K562 (cell line): ENCODE measurements around the gene BORCS5. TPM values are rescaled to one million over a fixed set of nuclear protein-coding genes. Genes with fewer than 3 reads are reported as not detected.

Source experiments
- CXXC5 ChIP-seq: fragments of 250-450 bp; sonication (Bioruptor Pico); IDR thresholded peaks from 2 replicates; pipeline ENCODE4 v1.8.0; 2022; ENCODE audit warnings: inconsistent platforms, mild to moderate bottlenecking, moderate library complexity
- ETV5 ChIP-seq: sonication (generic); formaldehyde crosslinking; IDR thresholded peaks from 2 replicates; pipeline ENCODE4 v1.4.0; 2020; ENCODE audit warnings: low read depth, mild to moderate bottlenecking, missing genetic modification reagents
- GABPA ChIP-seq: fragments of 200-800 bp; sonication (Bioruptor generic); conservative IDR thresholded peaks from 2 replicates; pipeline ENCODE4 v1.6.1; 2016; ENCODE audit warnings: low read depth, missing genetic modification characterization, missing compliant biosample characterization
- HNRNPK ChIP-seq: fragments of 200-400 bp; formaldehyde crosslinking; IDR thresholded peaks from one replicate; pipeline ENCODE4 v1.6.1; 2018; ENCODE audit warnings: mild to moderate bottlenecking, low read depth, low read length; ENCODE audit not compliant: poor library complexity, severe bottlenecking
- MXI1 ChIP-seq: IDR thresholded peaks from 2 replicates; pipeline ENCODE4 v1.6.1; 2011; ENCODE audit warnings: low read depth, mild to moderate bottlenecking, improper control_type of control experiment, low read length
- NONO ChIP-seq, 2 experiments: fragments of 200-400 bp in 1 of 2; fragments of 450-650 bp in 1 of 2; formaldehyde crosslinking in 1 of 2; IDR thresholded peaks; 2 replicates each; pipeline ENCODE4 v1.6.1; 2017; ENCODE audit warnings: low read depth in 2 of 2, mild to moderate bottlenecking in 2 of 2, moderate library complexity in 2 of 2, low read length in 1 of 2
- NRF1 ChIP-seq, 2 experiments: fragments of 450-650 bp; IDR thresholded peaks in 1 of 2; conservative IDR thresholded peaks in 1 of 2; 2 replicates each; pipeline ENCODE4 v1.6.1; 2014; ENCODE audit warnings: mild to moderate bottlenecking in 2 of 2
- POU5F1 ChIP-seq: fragments of 150-350 bp; IDR thresholded peaks from 2 replicates; pipeline ENCODE4 v1.6.1; 2014; ENCODE audit warnings: borderline replicate concordance, low read length, low read depth, mild to moderate bottlenecking; ENCODE audit not compliant: partially characterized antibody
- RBM22 ChIP-seq: fragments of 200-400 bp; formaldehyde crosslinking; IDR thresholded peaks from 2 replicates; pipeline ENCODE4 v1.6.1; 2018; ENCODE audit warnings: low read length, low read depth; ENCODE audit not compliant: poor library complexity, severe bottlenecking
- SMAD1 ChIP-seq: fragments of 150-350 bp; IDR thresholded peaks from 2 replicates; pipeline ENCODE4 v1.6.1; 2014; ENCODE audit warnings: low read length, low read depth; ENCODE audit not compliant: partially characterized antibody
- TAF9B ChIP-seq: fragments of 450-650 bp; IDR thresholded peaks from 2 replicates; pipeline ENCODE4 v1.6.1; 2018; ENCODE audit warnings: mild to moderate bottlenecking; ENCODE audit not compliant: partially characterized antibody
- ZBTB7A ChIP-seq: IDR thresholded peaks from 2 replicates; pipeline ENCODE4 v1.6.1; 2011; ENCODE audit warnings: low read depth, mild to moderate bottlenecking, low read length, moderate library complexity, borderline replicate concordance; ENCODE audit not compliant: control insufficient read depth
- ZFP1 ChIP-seq: fragments of 450-650 bp; formaldehyde crosslinking; IDR thresholded peaks from 2 replicates; pipeline ENCODE4 v1.4.0; 2020; ENCODE audit warnings: mild to moderate bottlenecking, mixed read lengths
- ZNF586 ChIP-seq: fragments of 450-650 bp; formaldehyde crosslinking; conservative IDR thresholded peaks from 2 replicates; pipeline ENCODE4 v1.4.0; 2020; ENCODE audit warnings: mild to moderate bottlenecking, moderate library complexity
- ZNF589 ChIP-seq: fragments of 200-800 bp; sonication (Bioruptor generic); IDR thresholded peaks from 2 replicates; pipeline ENCODE4 v1.6.1; 2016; ENCODE audit warnings: low read depth, missing genetic modification characterization, missing compliant biosample characterization
- polyA plus RNA-seq, 8 experiments: library from polyadenylated mRNA; depleted of rRNA in 4 of 8; stranded (reverse) in 5 of 8; unstranded in 3 of 8; fragments of >200 nt; fragmentation: Nextera tagmentation in 2 of 8; fragmentation: Illumina TruSeq in 1 of 8; extraction: Ambion mirVana in 2 of 8; extraction: Trizol in 1 of 8; gene quantifications; 2 replicates each; pipeline versions ENCODE4 v1.2.1 to v1.2.3, GENCODE V29; 2011 to 2014; ENCODE audit warnings: inconsistent platforms in 1 of 8, missing spikeins in 1 of 8
- total RNA-seq, 7 experiments: library from RNA; depleted of rRNA in 6 of 7; stranded (reverse); fragments of >200 nt in 6 of 7; fragmentation: Illumina TruSeq in 2 of 7; extraction: Trizol in 2 of 7; gene quantifications; 2 replicates each; pipeline versions ENCODE4 v1.2.1 to v1.2.3, GENCODE V29; 2011 to 2021; ENCODE audit warnings: low replicate concordance in 1 of 7
- TF ChIP-seq, protein P1 (sequence below): fragments of 450-650 bp; formaldehyde crosslinking; IDR thresholded peaks from 2 replicates; pipeline ENCODE4 v1.4.0; 2020; ENCODE audit warnings: mild to moderate bottlenecking, moderate library complexity
- TF ChIP-seq, protein P2 (sequence below), 2 experiments: IDR thresholded peaks; 2 replicates each; pipeline ENCODE4 v1.6.1; 2011; ENCODE audit warnings: borderline replicate concordance in 1 of 2, control low read depth in 1 of 2, low read depth in 1 of 2, low read length in 1 of 2, mild to moderate bottlenecking in 1 of 2, mixed read lengths in 1 of 2, moderate library complexity in 1 of 2; ENCODE audit not compliant: insufficient read depth in 1 of 2, insufficient read length in 1 of 2, poor library complexity in 1 of 2, severe bottlenecking in 1 of 2; ENCODE audit errors: extremely low read depth in 1 of 2
- TF ChIP-seq, protein P3 (sequence below): fragments of 250-450 bp; sonication (Bioruptor Pico); IDR thresholded peaks from 2 replicates; pipeline ENCODE4 v1.9.0; 2021; ENCODE audit warnings: mild to moderate bottlenecking, inconsistent platforms
- TF ChIP-seq, protein P4 (sequence below): fragments of 250-450 bp; sonication (Bioruptor Pico); IDR thresholded peaks from 2 replicates; pipeline ENCODE4 v1.4.0; 2020

Gene BORCS5
- total and polyA plus RNA-seq, 9 of the 15 experiments (the other 6 are each of a cell fraction or from before 2014, with no cell fraction given), result 0.31 to 12.4 (median 6.6) TPM

DNA sequence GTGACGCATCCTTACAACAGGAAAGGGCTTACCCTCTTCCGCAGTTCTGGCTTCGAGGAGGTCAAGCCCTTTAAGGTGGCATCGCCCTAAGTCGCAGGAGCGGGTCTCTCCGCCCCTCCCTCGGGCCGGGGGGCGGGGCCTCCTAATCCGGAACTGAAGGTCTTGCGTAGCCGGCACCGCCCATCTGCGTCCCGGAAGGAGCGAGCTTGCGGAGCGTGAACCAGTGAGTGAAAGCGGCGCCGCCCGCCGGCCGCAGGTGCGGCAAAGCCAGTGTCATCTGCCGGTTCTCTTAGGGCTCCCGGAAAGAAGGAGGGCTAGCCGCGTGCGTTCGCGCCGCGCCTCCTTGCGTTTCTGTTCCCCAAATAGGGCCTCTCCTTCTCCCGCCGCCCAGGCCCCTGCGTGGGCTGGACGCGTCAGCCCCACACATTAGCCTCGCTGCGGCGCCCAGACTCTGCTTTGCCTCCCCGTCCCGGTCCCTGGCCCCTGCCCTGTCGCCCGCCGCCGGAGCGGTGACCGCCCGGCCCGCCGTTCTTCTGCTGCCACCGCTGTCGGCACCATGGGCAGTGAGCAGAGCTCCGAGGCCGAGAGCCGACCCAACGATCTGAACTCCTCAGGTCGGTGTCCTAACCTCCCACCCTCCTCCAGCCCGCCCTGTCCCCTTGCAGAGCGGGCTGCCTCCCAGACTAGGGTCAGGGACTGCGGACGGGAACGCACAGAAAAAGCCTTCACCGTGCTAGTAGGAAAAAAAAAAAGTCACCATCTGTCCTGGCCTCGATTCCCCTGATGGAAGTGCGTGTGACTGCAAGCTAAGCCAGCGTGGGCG lies at the start of gene BORCS5 (continued):
- TF ChIP-seq, protein P1, sequence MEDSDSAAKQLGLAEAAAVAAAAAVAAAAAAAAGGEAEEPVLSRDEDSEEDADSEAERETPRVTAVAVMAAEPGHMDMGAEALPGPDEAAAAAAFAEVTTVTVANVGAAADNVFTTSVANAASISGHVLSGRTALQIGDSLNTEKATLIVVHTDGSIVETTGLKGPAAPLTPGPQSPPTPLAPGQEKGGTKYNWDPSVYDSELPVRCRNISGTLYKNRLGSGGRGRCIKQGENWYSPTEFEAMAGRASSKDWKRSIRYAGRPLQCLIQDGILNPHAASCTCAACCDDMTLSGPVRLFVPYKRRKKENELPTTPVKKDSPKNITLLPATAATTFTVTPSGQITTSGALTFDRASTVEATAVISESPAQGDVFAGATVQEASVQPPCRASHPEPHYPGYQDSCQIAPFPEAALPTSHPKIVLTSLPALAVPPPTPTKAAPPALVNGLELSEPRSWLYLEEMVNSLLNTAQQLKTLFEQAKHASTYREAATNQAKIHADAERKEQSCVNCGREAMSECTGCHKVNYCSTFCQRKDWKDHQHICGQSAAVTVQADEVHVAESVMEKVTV (CRISPR knock-in tag), result no peak
- no peak for TF ChIP-seq HNRNPK
- no peak for TF ChIP-seq ZFP1
- TF ChIP-seq, protein P2, sequence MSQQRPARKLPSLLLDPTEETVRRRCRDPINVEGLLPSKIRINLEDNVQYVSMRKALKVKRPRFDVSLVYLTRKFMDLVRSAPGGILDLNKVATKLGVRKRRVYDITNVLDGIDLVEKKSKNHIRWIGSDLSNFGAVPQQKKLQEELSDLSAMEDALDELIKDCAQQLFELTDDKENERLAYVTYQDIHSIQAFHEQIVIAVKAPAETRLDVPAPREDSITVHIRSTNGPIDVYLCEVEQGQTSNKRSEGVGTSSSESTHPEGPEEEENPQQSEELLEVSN (IDR thresholded peaks at IDR 0.05; ENCODE audit: borderline replicate concordance in 1 of 2, extremely low read depth in 1 of 2, insufficient read depth in 1 of 2, insufficient read length in 1 of 2, low read depth in 1 of 2, low read length in 1 of 2, poor library complexity in 1 of 2, severe bottlenecking in 1 of 2), result peak in 1 of 2 experiments; percentile 46
- 0 out of 2 replicates have a peak, but pooled peaks have one; percentile 24 for TF ChIP-seq MXI1
- peak; percentile 76 for TF ChIP-seq ETV5 (CRISPR knock-in tag)
- TF ChIP-seq CXXC5, result peak; percentile 94
- no peak for TF ChIP-seq POU5F1
- peak; percentile 78; the same call in 1 of the 2 replicates for TF ChIP-seq ZBTB7A
- peak; percentile 89 for TF ChIP-seq GABPA (tag)
- peak; percentile 72 for TF ChIP-seq TAF9B
- 0 out of 2 replicates have a peak, but pooled peaks have one; percentile 34 for TF ChIP-seq ZNF589 (CRISPR knock-in tag)
- no peak for TF ChIP-seq NONO (IDR thresholded peaks at IDR 0.05; ENCODE audit: low read depth in 2 of 2, low read length in 1 of 2)
- peak; percentile 21 for TF ChIP-seq RBM22
- TF ChIP-seq SMAD1, result peak; percentile 62
- no peak for TF ChIP-seq ZNF586 (CRISPR knock-in tag)
- TF ChIP-seq, protein P3, sequence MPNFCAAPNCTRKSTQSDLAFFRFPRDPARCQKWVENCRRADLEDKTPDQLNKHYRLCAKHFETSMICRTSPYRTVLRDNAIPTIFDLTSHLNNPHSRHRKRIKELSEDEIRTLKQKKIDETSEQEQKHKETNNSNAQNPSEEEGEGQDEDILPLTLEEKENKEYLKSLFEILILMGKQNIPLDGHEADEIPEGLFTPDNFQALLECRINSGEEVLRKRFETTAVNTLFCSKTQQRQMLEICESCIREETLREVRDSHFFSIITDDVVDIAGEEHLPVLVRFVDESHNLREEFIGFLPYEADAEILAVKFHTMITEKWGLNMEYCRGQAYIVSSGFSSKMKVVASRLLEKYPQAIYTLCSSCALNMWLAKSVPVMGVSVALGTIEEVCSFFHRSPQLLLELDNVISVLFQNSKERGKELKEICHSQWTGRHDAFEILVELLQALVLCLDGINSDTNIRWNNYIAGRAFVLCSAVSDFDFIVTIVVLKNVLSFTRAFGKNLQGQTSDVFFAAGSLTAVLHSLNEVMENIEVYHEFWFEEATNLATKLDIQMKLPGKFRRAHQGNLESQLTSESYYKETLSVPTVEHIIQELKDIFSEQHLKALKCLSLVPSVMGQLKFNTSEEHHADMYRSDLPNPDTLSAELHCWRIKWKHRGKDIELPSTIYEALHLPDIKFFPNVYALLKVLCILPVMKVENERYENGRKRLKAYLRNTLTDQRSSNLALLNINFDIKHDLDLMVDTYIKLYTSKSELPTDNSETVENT (CRISPR knock-in tag), result peak; percentile 92
- TF ChIP-seq, protein P4, sequence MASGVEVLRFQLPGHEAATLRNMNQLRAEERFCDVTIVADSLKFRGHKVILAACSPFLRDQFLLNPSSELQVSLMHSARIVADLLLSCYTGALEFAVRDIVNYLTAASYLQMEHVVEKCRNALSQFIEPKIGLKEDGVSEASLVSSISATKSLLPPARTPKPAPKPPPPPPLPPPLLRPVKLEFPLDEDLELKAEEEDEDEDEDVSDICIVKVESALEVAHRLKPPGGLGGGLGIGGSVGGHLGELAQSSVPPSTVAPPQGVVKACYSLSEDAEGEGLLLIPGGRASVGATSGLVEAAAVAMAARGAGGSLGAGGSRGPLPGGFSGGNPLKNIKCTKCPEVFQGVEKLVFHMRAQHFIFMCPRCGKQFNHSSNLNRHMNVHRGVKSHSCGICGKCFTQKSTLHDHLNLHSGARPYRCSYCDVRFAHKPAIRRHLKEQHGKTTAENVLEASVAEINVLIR (CRISPR knock-in tag), result 0 out of 2 replicates have a peak, but pooled peaks have one; percentile 34
- TF ChIP-seq NRF1 (conservative IDR thresholded peaks at IDR 0.05 in 1 of 2, IDR thresholded peaks at IDR 0.05 in 1 of 2), result peak; percentile 72 to 77
